ENCODE data around the gene PLN. TPM values are rescaled to one million over a fixed set of nuclear protein-coding genes. Genes with fewer than 3 reads are reported as not detected.
A peak's percentile ranks its signal among the peaks of the same experiment; 100 is the strongest.

Gene PLN
- polyA plus RNA-seq, 3 donors = 6.2 to 8.8 (median 6.4) TPM

DNA sequence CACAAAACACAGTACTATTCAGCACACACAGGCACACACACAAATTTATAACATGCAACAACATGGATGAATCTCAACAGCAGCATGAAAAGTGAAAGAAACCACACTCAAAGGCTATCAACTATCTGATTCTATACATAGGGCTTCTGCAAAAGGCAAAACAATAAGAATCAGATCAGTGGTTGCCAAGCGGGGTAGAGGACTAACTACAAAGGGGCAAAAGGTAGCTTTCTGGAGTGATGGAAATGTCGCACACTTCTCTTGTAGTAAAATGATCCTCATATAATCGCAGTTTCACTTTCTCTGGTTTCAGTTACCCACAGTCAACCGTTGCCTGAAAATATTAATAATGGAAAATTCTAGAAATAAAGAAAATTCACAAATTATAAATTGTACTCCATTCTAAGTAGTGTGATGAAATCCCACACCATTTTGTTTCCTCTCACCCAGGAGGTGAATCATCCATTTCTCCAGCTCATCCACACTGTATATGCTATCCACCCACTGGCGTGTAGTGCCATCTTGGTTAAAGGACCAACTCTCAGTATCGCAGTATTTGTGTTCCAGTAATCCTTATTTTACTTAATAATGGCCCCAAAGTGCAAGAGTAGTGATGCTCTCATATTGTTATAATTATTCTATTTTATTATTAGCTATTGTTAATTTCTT is 12.8 kb upstream of the PLN start:
- no peak for DNase-seq (ENCODE audit: low read depth in 3 of 3, low spot score in 2 of 3)

DNA sequence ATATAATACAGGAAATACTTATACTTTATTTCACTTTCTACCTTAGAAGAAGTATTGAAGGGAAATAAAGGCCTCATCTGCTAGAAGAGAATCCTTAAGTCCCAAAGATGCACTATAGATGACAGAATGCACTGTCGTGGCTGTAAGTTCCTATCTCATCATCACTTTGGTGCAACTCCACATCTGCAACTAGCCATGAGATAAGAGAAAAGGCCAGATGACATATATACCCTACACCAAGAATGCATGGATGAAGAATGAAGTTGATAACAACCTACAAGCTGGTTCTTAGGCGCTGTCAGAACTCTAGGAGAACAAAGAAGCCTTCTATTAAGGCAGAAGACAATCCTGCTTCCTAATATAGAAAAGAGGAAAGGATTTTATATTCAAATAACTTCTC is 11.6 kb upstream of the PLN start:
- DNase-seq (ENCODE audit: low read depth in 3 of 3, low spot score in 2 of 3) = no peak

DNA sequence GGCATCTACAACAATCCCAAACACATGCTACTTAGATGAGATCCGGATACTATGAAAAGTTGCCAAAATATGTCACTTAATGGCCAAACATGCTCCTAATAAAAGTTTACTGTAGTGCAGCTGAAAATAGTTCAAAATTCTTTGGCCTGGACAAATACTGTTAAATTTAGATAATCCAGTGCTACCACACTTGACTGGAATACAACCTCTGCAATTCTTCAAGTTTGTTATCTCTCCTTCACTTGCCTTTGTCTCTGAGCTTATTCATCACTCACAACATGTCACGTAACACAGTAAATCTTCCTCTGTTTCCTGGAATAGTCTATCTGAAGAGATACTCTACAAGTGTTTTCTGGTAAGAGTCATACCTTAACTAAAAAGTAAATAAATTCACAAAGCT is 10.5 kb upstream of the PLN start:
- no peak for DNase-seq (ENCODE audit: low read depth in 3 of 3, low spot score in 2 of 3)

DNA sequence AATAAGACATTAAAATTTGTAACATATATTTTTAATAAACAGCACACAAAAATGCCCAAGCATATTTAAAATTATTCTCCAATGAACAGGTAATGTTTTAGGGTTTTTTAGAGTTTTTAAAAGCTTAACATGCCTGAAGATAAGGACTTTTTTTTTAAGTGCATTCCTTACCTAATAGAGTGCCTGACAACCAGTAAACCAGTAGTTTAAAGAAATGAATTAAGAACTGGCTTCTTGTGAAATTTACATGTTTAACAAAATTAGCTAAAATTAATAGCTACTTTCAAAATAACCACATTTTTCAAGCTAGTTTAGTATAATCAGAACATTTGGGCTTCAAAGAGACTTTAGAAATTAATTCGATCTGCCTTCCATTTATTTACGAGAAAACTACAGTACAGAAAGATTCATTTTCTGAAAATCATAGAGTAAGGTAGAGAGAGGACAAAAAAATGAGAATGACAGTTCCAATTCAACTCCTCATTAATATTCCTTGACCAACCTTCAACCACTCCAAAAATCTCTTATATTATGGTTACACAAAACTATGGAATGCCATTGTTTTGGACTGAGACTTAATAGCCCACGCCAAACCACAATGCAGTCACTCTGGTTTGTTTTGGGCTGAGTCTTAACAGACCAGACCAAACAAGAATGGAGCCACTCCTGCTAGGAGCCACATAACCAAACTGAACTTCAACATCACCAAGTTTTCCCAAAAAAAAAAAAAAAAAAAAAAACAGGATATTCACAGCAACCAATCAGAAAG is 5.7 kb upstream of the PLN start:
- no peak for DNase-seq (ENCODE audit: low read depth in 3 of 3, low spot score in 2 of 3)

DNA sequence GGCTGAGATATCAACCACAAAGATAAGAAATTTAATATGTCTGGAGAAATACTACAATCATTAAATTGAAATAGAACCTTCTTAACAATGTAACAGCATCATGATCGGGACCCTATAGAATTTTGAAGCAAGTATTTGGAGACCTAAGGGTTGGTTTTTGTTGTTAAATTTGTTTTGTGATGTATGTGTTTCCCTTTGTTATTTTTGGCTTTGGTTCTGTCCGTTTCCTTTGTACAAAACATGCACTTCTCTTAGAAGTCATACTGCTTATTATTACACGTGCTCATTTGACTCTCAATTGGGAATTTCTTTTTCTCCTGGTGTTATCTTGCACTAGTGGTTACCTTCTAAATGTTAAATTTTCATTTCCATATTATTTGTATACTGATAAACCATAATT is 4.0 kb upstream of the PLN start:
- no peak for DNase-seq (ENCODE audit: low read depth in 3 of 3, low spot score in 2 of 3)

DNA sequence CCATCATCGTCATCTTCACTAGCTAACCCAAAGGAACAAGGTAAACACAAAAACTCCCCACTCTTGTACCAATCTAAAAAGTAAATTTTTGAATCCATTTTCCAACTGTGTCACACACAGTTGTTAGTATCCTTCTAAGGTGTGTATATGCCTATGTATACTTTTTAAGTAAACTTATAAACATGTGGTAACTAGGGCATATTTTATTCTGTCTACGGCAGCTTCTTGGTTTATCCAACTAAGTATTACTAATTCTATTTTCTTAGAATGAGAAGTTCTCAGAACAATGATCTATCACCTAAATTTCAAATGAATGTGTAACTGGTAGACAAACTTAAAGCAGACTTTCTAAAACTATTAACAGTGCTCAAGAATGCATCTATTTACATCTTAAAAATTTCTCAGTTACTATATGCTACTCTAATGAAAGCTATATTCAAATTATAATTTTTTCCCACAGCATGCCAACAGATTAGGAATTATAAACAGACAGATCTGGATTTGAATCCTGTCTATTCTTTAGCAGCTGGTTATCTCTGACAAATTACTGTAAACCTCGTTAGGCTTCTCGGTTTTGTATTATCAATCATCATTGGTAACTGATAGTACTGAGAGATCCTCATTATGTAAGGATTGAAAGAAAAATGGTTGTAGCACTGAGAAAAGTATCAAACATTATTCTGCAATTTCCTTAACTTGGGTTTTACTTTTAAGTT is 1.8 kb upstream of the PLN start:
- DNase-seq (ENCODE audit: low read depth in 3 of 3, low spot score in 2 of 3) = no peak

DNA sequence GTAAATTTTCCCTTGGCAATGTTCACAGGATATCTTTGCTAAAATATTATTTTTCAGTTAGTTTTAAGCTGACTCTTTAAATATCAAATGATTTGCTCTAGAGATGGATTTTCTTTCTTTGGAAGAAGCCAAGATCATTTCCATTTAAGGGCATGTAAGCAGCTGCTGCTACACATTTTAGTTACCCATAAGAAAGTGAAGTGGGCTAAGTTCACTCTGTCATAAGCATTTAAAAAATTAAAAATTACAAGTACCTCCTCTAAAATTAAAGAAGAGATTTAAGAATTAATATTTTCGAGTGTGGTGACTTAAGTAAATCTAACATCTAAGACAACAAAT is 1.2 kb upstream of the PLN start:
- DNase-seq (ENCODE audit: low read depth in 3 of 3, low spot score in 2 of 3) = no peak

DNA sequence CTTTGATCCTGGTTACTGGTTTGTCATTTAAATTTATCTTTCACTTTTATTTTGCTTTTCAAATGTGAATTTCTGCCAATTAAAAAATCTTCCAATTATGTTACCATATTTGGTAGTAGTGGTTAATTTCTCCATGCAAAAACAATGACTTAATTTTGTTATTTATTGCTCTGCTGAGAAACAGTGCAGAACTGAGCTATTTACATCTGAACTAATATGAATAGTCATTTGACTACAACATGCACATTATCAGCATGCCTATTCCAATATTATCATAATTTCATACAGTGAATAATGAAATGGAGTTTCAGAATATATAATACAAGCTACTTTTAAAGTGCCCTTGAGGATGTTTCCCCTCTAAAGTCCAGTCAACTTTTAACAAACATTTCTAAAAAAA is 517 bp downstream of the PLN start:
- DNase-seq (ENCODE audit: low read depth in 3 of 3, low spot score in 2 of 3) = no peak

DNA sequence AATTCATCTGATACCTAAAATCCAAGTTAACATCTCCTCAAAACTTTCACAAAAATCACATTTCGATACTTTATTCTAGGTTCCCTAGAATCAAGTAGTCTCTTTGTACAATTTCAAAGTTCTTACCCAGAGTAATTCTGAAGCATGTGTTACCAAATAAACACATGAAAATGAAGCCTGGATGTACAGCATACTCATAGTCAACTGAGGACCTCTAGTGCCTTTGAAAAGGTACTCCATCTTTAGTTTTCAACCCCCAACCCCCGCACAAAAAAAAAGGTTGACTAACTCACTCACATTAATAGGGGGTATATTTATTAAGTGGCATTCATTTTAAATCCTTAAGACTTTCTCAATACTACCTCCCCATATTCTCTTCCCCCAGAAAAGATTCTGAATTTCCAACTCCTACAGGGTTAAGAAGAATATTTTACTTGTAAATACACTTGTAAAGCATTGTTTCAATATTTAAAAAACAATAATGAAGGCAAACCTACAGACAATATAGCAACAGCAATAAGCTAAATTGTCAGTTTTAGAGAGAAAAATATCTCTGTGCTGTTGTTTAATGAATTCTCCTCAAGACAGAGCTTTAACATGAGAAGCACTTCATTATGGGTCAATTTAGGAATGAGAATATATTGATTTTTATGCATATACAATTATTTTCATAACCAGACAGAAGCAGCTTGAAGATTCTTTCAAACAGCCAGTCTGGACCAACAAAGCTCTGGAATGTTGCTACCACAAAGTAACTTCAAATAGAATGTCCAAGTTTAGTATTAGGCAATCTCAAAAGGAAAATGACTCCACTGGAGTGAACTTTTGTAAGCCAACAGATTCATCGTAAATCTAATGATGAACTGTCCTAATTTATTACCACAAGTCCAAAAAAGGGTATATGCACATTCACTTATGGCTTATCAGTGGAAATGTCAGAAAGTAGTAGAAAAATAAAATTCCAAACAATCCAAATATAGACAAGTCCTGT is 3.3 kb downstream of the PLN start:
- peak in 1 of 3 donors; percentile 34 for DNase-seq (ENCODE audit: low read depth in 3 of 3, low spot score in 2 of 3)

DNA sequence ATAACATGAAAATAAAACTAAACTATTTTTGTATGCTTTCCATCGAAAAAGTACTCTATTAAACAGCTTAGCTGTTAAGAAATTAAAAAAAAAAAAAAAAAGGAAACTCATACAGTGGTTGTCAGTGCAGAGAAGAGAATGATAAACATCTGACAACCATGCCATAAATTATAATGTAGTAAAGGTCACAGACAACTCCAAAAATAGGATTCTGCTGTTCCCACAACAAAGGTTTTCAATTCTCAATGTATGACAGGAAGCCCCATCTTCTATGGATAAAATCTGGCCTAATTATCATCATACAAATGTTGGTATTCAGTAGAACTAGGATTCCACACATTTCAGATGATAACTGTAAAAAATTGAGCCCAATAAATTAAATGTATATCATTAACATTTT is 5.0 kb downstream of the PLN start:
- DNase-seq (ENCODE audit: low read depth in 3 of 3, low spot score in 2 of 3) = no peak

DNA sequence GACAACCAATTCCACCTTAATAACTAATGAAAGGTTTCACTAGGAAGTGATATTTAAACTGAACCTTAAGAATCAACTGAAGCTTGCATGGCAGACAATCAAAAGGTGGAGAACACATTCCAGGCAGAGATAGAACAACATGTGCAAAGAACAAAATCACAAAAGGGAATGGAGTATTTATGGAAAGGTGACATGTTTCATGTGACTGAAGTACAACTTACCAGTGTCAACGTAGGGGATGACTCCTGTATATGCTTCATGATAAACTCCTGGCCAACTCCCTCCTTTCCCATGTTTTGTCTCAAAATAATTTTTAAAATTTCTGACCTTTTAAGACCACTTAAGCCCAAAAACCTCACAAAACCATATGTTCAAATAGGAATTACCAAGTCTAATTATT is 6.6 kb downstream of the PLN start:
- no peak for DNase-seq (ENCODE audit: low read depth in 3 of 3, low spot score in 2 of 3)

DNA sequence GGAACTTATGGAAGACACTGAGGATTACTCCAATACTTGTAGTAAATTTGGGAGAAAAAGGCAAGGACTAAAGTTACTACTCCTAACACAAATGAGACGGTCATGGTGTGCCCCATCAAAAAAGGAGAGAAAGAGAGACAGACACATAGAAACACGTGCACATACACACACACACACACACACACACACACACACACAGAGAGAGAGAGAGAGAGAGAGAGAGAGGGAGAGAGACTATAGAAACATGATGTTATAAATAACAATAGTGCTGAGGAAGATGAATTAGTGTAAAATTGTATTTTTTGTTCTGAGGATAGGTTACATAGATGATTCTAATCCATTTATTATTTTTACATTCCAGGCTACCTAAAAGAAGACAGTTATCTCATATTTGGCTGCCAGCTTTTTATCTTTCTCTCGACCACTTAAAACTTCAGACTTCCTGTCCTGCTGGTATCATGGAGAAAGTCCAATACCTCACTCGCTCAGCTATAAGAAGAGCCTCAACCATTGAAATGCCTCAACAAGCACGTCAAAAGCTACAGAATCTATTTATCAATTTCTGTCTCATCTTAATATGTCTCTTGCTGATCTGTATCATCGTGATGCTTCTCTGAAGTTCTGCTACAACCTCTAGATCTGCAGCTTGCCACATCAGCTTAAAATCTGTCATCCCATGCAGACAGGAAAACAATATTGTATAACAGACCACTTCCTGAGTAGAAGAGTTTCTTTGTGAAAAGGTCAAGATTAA is 10.5 kb downstream of the PLN start:
- no peak for DNase-seq (ENCODE audit: low read depth in 3 of 3, low spot score in 2 of 3)

DNA sequence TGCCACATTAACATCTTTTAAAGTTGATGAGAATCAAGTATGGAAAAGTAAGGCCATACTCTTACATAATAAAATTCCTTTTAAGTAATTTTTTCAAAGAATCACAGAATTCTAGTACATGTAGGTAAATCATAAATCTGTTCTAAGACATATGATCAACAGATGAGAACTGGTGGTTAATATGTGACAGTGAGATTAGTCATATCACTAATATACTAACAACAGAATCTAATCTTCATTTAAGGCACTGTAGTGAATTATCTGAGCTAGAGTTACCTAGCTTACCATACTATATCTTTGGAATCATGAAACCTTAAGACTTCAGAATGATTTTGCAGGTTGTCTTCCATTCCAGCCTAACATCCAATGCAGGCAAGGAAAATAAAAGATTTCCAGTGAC is 11.6 kb downstream of the PLN start:
- no peak for DNase-seq (ENCODE audit: low read depth in 3 of 3, low spot score in 2 of 3)

DNA sequence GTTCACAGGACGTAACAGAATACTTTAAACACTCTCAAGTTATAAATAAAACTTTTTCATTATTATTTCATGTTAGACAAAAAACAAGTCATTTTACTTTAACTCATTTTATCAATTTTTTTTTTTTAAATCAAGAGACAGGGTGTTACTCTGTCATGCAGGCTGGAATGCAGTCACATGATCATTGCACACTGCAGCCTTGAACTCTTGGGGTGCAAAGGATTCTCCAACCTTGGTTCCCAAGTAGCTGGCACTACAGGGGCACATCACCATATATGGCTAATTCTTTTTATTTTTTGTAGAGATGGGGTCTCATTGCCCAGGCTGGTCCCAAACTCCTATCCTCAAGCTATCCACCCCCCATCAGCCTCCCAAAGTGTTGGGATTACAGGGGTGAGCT is 14.2 kb downstream of the PLN start:
- DNase-seq (ENCODE audit: low read depth in 3 of 3, low spot score in 2 of 3) = no peak

DNA sequence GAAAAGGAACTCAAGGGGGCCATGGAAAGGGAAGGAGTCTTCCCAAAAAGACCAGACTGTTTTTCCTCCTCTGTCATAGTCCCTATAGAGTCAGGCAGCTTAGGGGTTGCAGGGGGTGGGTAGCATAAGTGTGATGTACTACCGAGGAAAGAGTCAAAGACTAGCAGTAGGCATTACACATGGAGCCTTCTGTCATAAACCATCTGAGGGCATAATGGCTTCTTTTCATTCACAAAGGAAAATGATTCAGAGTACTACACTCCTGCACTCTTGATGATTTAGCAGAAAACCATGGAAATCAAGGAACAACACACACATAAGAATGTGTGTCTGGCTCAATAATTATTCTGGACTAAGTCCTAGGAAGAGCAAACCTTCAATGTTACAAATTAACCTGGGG is 14.9 kb downstream of the PLN start:
- no peak for DNase-seq (ENCODE audit: low read depth in 3 of 3, low spot score in 2 of 3)

DNA sequence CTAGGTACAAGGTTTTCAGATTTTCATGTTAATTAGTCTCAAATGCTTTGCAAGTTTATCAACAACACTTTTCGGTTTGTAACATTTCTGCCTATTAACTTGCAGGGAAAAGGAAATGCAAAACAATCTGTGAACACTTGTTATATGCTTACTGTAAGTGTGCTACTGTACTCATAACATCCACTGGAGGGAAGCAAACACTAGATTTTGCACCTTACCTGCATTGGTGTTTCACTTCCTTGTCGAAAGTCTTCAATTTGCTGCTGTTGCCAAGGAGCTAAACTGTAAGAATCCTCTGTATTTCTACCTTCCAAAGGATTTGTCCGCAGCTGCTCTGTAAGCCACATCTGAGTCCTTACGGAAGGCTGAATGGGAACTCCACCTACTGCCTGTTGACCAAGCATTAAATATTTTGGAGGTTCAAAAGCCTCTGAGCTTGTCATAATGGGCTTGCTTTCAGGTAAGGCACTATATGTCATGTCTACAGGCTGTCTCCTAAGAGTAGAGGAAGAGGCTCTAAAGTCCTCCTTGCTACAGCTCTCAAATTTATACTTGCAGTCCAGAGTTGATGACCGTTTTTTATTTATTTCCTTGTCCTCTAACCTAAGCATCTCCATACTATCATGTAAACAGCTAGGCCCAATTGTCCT is 17.3 kb downstream of the PLN start:
- DNase-seq (ENCODE audit: low read depth in 3 of 3, low spot score in 2 of 3) = no peak

DNA sequence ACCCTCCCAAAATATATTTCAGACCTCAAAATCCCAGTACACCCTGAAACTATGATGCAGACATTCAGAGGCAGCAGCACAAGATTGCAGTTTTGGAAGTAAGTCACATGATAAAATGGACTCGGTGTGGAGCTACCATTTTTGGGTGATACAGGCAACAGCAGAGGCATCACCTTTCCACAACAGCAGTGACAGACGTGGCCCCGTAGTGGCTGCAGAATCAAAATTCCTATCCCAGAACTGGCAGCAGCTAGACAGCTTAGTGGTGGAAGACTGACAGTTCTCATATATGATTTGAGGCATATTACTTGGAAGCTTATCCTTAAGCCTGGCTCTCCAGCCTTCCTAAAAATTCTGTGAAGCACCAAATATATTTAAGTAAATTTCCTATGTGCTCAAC is 19.9 kb downstream of the PLN start:
- no peak for DNase-seq (ENCODE audit: low read depth in 3 of 3, low spot score in 2 of 3)

DNA sequence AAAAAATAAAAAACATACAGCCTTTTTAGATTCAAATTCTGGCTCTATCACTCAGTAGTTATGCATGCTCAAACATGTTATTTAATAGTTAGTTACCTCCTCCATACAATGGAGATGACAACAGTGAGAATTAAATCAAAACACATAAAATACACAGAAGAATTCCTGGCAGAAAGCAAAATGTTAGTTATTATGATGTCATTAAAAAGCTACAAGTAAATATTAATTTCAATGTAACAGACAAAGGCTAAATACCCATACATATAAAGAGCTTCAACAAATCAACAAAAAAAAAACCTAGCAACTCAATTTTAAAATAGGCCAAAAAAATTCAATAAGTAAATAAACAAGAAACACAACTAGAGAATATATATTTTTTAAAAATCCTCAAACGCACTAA is 21.4 kb downstream of the PLN start:
- DNase-seq (ENCODE audit: low read depth in 3 of 3, low spot score in 2 of 3) = no peak

DNA sequence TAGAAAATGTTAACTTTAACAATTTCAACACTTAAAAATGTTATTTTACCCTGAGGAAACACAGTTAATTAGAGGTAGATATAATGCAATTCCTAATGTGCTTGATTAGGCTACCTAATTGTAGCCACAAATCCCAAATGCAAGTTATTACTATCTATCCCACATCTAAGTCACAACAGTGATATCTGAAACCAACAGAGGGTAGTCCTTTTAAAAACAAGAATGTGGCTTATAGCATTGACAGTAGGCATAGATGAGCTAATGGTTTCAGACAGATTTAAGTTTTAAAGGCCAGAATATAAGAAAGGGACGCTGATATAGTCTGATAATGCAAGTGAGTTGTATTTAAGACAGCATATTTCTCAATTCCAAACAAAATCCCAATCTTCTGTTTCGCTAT is 23.0 kb downstream of the PLN start:
- no peak for DNase-seq (ENCODE audit: low read depth in 3 of 3, low spot score in 2 of 3)

All from right renal cortex interstitium (tissue), 3 donors.